Measurements from ENCODE around the gene L3MBTL4.

L3MBTL4 gene

GRCh38 chr18:6023551-6023950 lies 391.2 kb downstream of the L3MBTL4 start:
- DNase-seq (ENCODE audit: low spot score) = no peak

- DNase-seq (ENCODE audit: low spot score) = no peak
These were observed 391.9 kb downstream of the L3MBTL4 start for GRCh38 chr18:6022845-6023244.

- no peak for DNase-seq (ENCODE audit: low spot score)
These were observed 392.7 kb downstream of the L3MBTL4 start for GRCh38 chr18:6022074-6022444.

- no peak for DNase-seq (ENCODE audit: low spot score)
These were observed 393.2 kb downstream of the L3MBTL4 start for GRCh38 chr18:6021306-6022073.

- no peak for DNase-seq (ENCODE audit: low spot score)
These were observed 396.0 kb downstream of the L3MBTL4 start for GRCh38 chr18:6018671-6019070.

- no peak for DNase-seq (ENCODE audit: low spot score)
These were observed 397.5 kb downstream of the L3MBTL4 start for GRCh38 chr18:6017171-6017570.

GRCh38 chr18:6015364-6015763 lies 399.3 kb downstream of the L3MBTL4 start:
- no peak for DNase-seq (ENCODE audit: low spot score)

- no peak for DNase-seq (ENCODE audit: low spot score)
These were observed 401.4 kb downstream of the L3MBTL4 start for GRCh38 chr18:6013171-6013810.

- no peak for DNase-seq (ENCODE audit: low spot score)
These were observed 403.8 kb downstream of the L3MBTL4 start for GRCh38 chr18:6010921-6011320.

GRCh38 chr18:6010284-6010683 lies 404.4 kb downstream of the L3MBTL4 start:
- DNase-seq (ENCODE audit: low spot score) = no peak

GRCh38 chr18:6009756-6010155 lies 405.0 kb downstream of the L3MBTL4 start:
- DNase-seq (ENCODE audit: low spot score) = no peak

- DNase-seq (ENCODE audit: low spot score) = no peak
These were observed 410.0 kb downstream of the L3MBTL4 start for GRCh38 chr18:6004683-6005082.

GRCh38 chr18:6004119-6004518 lies 410.6 kb downstream of the L3MBTL4 start:
- no peak for DNase-seq (ENCODE audit: low spot score)

GRCh38 chr18:6001867-6002266 lies 412.8 kb downstream of the L3MBTL4 start:
- no peak for DNase-seq (ENCODE audit: low spot score)

- no peak for DNase-seq (ENCODE audit: low spot score)
These were observed 415.8 kb downstream of the L3MBTL4 start for GRCh38 chr18:5998907-5999306.

GRCh38 chr18:5998166-5998881 lies 416.4 kb downstream of the L3MBTL4 start:
- no peak for DNase-seq (ENCODE audit: low spot score)

GRCh38 chr18:5997361-5997760 lies 417.4 kb downstream of the L3MBTL4 start:
- no peak for DNase-seq (ENCODE audit: low spot score)

GRCh38 chr18:5995626-5996025 lies 419.1 kb downstream of the L3MBTL4 start:
- DNase-seq (ENCODE audit: low spot score) = no peak

GRCh38 chr18:5993938-5994337 lies 420.8 kb downstream of the L3MBTL4 start:
- no peak for DNase-seq (ENCODE audit: low spot score)

- no peak for DNase-seq (ENCODE audit: low spot score)
These were observed 422.3 kb downstream of the L3MBTL4 start for GRCh38 chr18:5992381-5992780.

GRCh38 chr18:5987249-5987648 lies 427.5 kb downstream of the L3MBTL4 start:
- DNase-seq (ENCODE audit: low spot score) = no peak

GRCh38 chr18:5986257-5986931 lies 428.3 kb downstream of the L3MBTL4 start:
- DNase-seq (ENCODE audit: low spot score) = no peak

- DNase-seq (ENCODE audit: low spot score) = no peak
These were observed 430.5 kb downstream of the L3MBTL4 start for GRCh38 chr18:5984245-5984644.
